Measurements from ENCODE around the gene REG3A.

- no peak for TF ChIP-seq EZH2 (IDR thresholded peaks at IDR 0.05; ENCODE audit: borderline replicate concordance, low read length)
- TF ChIP-seq CTCF (conservative IDR thresholded peaks at IDR 0.05 in 1 of 2, IDR thresholded peaks at IDR 0.05 in 1 of 2; ENCODE audit: extremely low read depth in 1 of 2, insufficient read depth in 1 of 2, low read depth in 1 of 2, low read length in 2 of 2): no peak
Measured at GRCh38 chr2:79128406-79128805, 31.1 kb downstream of the REG3A start.

Measured in mammary epithelial cell (primary cell).